Naive thymus-derived CD4-positive, alpha-beta T cell (primary cell): Measurements from ENCODE around the gene LMTK2. TPM values are rescaled to one million over a fixed set of nuclear protein-coding genes. Genes with fewer than 3 reads are reported as not detected.

Experiments used
- ATAC-seq: fragments of 150-1000 bp; cut with Tn5 transposase; 2 replicates; pipeline ENCODE4 v1.10.0; 2021; ENCODE audit warnings: mild to moderate bottlenecking, moderate library complexity
- CTCF ChIA-PET: fragments of 350-600 bp; sonication (Branson Sonifier 250); formaldehyde crosslinking; loops from one replicate; lab custom pipeline; 2021; ENCODE audit warnings: antibody characterized with exemption; lab: Charles Lee
- POLR2A ChIA-PET: fragments of 350-600 bp; sonication (Branson Sonifier 250); formaldehyde crosslinking; loops from one replicate; lab custom pipeline; 2021; ENCODE audit warnings: antibody characterized with exemption, inconsistent platforms; lab: Charles Lee
- DNase-seq, 9 donors: peaks; one replicate each; pipeline versions ENCODE4 v3.0.0 to v3.0.0-alpha.2; 2020 to 2022; ENCODE audit warnings: mixed read lengths in 1 of 9
- H3K27ac ChIP-seq: one replicate; pipeline ENCODE4 v1.7.0; 2013; ENCODE audit warnings: mild to moderate bottlenecking, low read depth, low read length, moderate library complexity
- H3K27me3 ChIP-seq, 2 donors: one replicate each; pipeline ENCODE4 v1.7.0; 2013; ENCODE audit warnings: low read length in 2 of 2, mild to moderate bottlenecking in 2 of 2, moderate library complexity in 2 of 2; ENCODE audit not compliant: control insufficient read depth in 2 of 2, insufficient read depth in 2 of 2
- H3K36me3 ChIP-seq, 3 experiments: 1 replicate in 2 of 3; 2 replicates in 1 of 3; pipeline ENCODE4 v1.7.0; 2013; ENCODE audit warnings: low read length in 3 of 3, mild to moderate bottlenecking in 3 of 3, moderate library complexity in 1 of 3; ENCODE audit not compliant: insufficient read depth in 3 of 3, control insufficient read depth in 2 of 3
- H3K4me1 ChIP-seq, 2 donors: one replicate each; pipeline ENCODE4 v1.7.0; 2013; ENCODE audit warnings: low read length in 2 of 2, mild to moderate bottlenecking in 2 of 2, moderate library complexity in 1 of 2; ENCODE audit not compliant: control insufficient read depth in 2 of 2, insufficient read depth in 2 of 2
- H3K4me3 ChIP-seq: 2 replicates; pipeline ENCODE4 v1.7.0; 2013; ENCODE audit warnings: mild to moderate bottlenecking, low read length
- H3K9me3 ChIP-seq, 3 experiments: 1 replicate in 2 of 3; 2 replicates in 1 of 3; pipeline ENCODE4 v1.7.0; 2013; ENCODE audit warnings: low read length in 3 of 3; ENCODE audit not compliant: control insufficient read depth in 2 of 3
- H3K27ac Mint-ChIP-seq, 9 donors: one replicate each; pipeline ENCODE4 v1.8.0; 2020 to 2022; ENCODE audit warnings: mixed read lengths in 9 of 9, mild to moderate bottlenecking in 8 of 9, moderate library complexity in 5 of 9, inconsistent platforms in 2 of 9
- H3K27me3 Mint-ChIP-seq, 5 donors: one replicate each; pipeline ENCODE4 v1.8.0; 2021 to 2022; ENCODE audit warnings: mixed read lengths in 5 of 5, mild to moderate bottlenecking in 1 of 5
- H3K36me3 Mint-ChIP-seq, 5 donors: one replicate each; pipeline ENCODE4 v1.8.0; 2020 to 2022; ENCODE audit warnings: mixed read lengths in 5 of 5, mild to moderate bottlenecking in 3 of 5, inconsistent platforms in 1 of 5
- H3K4me1 Mint-ChIP-seq, 7 donors: one replicate each; pipeline ENCODE4 v1.8.0; 2020 to 2022; ENCODE audit warnings: mixed read lengths in 7 of 7, mild to moderate bottlenecking in 3 of 7, inconsistent platforms in 1 of 7
- H3K4me3 Mint-ChIP-seq, 10 donors: one replicate each; pipeline ENCODE4 v1.8.0; 2020 to 2022; ENCODE audit warnings: mild to moderate bottlenecking in 10 of 10, mixed read lengths in 10 of 10, moderate library complexity in 6 of 10, inconsistent platforms in 2 of 10
- H3K9me3 Mint-ChIP-seq, 11 donors: one replicate each; pipeline ENCODE4 v1.8.0; 2020 to 2022; ENCODE audit warnings: mixed read lengths in 11 of 11, mild to moderate bottlenecking in 4 of 11, inconsistent platforms in 1 of 11, moderate library complexity in 1 of 11
- intact Hi-C, 2 donors: fragments of 100-400 bp; cut with micrococcal nuclease; formaldehyde crosslinking; loops; one replicate each; pipeline ENCODE4 v1.15.1; 2023
- polyA plus RNA-seq, 2 donors: library from polyadenylated mRNA; unstranded; fragments of 300-500 nt; fragmentation: Illumina TruSeq; gene quantifications; one replicate each; pipeline ENCODE4 v1.2.3, GENCODE V29; 2021
- total RNA-seq, 6 experiments: library from RNA in 5 of 6; stranded (reverse) in 5 of 6; gene quantifications; 1 replicate in 5 of 6; 2 replicates in 1 of 6; pipeline ENCODE4 v1.2.3 and lab custom pipeline; 2021 to 2026

Gene LMTK2
- total and polyA plus RNA-seq, 7 experiments from 2014 or later = 2.2 to 29.1 (median 18.1) TPM

DNA sequence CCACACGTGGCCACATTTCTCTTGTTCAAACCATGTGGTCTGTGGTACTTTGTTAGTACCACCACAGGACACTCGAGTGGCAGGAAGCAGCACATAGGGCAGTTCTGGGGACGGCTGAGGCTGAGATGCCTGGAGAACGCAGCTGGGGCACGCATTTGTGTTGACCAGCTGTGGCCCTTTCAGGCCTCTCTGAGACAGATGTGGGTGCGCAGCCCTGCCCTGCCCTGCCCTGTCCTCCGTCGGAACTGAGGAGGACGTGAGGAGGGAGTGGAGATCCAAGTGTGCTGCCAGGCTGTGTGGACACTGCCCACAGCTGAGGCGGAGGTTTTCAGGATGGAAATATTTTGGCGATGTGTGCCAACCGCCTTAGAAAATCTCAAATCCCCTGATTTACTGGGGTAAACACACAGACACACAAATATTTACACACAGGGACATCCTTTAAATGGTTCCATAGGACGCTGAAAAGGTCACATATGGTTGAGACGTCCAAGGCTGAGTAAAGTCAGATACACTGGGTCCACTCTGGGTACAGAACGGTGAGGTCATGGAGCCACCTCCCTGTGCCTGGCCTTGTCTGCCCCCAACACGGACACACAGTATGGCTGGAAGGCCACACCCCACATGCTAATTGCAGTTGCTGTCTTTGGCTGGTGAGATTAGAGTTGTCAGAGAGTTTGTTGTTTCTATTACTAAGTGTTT, 119.4 kb downstream of the LMTK2 start:
- Histone ChIP-seq H3K4me3 (no peak overlapping the region), H3K9me3 (no peaks in the 10 kb centered on the region), H3K27ac (no peak overlapping the region), H3K36me3 (peaks cover 0 to 97% (median 17%) of the 10 kb centered on the region in 3 experiments), H3K4me1 (no peaks in the 10 kb centered on the region), H3K27me3 (no peaks in the 10 kb centered on the region)
- H3K36me3 Mint-ChIP-seq = peaks cover 0 to 20% (median 4%) of the 10 kb centered on the region in 5 donors
- CTCF ChIA-PET = no interaction called here
- ATAC-seq (no peak), DNase-seq (no peak)
- peaks cover 0 to 4% (median 0%) of the 10 kb centered on the region in 7 donors for H3K4me1 Mint-ChIP-seq
- H3K27ac Mint-ChIP-seq = peak overlapping the region in 3 of 9 donors; percentile 6 to 54 (median 31)
- no peaks in the 10 kb centered on the region for H3K27me3 Mint-ChIP-seq
- intact Hi-C loops = no loop called here
- no peak overlapping the region for H3K4me3 Mint-ChIP-seq
- POLR2A ChIA-PET = no interaction called here
- H3K9me3 Mint-ChIP-seq = no peaks in the 10 kb centered on the region

DNA sequence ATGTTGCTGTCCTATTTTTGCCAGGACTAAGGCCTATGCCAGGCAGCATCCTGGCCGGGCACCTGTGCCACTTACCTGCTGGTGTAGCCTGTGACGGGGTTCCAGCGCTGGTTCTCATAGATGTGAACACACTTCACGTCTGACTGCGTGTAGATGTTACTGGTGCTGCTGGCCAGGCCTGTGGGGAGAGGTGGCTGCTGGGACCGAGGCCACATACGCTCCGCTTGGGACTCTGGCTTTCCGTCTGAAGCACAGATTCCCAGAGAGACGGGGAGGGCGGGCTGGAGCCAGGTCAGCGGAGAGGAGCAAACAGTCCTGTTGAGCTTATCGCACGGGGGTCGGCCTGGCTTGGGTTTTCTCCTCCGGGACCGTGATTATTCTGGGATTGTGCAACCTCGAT, 121.3 kb downstream of the LMTK2 start:
- POLR2A ChIA-PET = interaction anchor here (0.5 to 0.6 kb wide), 2 partner anchors 52 to 55 kb away, joined by 3 to 4 read pairs; no protein-coding TSS in a partner anchor
- Histone ChIP-seq H3K36me3 (peaks cover 0 to 97% (median 14%) of the 10 kb centered on the region in 3 experiments), H3K27ac (no peak overlapping the region), H3K4me1 (no peaks in the 10 kb centered on the region), H3K27me3 (no peaks in the 10 kb centered on the region), H3K9me3 (no peaks in the 10 kb centered on the region), H3K4me3 (no peak overlapping the region)
- H3K27me3 Mint-ChIP-seq = no peaks in the 10 kb centered on the region
- CTCF ChIA-PET = no interaction called here
- intact Hi-C loops = no loop called here
- H3K36me3 Mint-ChIP-seq = peaks cover 0 to 17% (median 4%) of the 10 kb centered on the region in 5 donors
- H3K4me1 Mint-ChIP-seq = peaks cover 0 to 4% (median 0%) of the 10 kb centered on the region in 7 donors
- peak overlapping the region in 3 of 9 donors; percentile 38 to 81 (median 64) for H3K27ac Mint-ChIP-seq
- ATAC-seq (no peak), DNase-seq (no peak)
- no peaks in the 10 kb centered on the region for H3K9me3 Mint-ChIP-seq
- H3K4me3 Mint-ChIP-seq = no peak overlapping the region

DNA sequence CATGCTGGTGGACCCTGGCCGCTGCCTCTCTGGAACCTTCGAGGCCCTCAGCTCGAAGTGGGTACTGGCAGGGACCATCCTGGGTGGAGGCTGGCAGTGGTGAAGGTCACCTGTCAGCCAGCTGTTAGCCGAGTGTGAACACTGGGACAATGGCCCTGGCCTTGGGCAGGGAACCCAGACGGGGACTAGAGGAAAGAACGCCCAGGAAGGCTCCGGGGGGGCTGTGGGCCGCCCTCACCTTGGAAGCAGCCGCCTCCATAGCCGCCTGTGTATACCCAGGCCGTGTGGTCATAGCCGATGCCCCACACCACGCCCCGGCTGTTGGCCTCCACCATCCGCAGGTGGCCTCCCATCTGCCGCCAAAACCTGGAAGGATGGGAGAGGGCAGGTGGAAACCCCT, 122.1 kb downstream of the LMTK2 start:
- H3K36me3 ChIP-seq = peaks cover 0 to 99% (median 17%) of the 10 kb centered on the region in 3 experiments

DNA sequence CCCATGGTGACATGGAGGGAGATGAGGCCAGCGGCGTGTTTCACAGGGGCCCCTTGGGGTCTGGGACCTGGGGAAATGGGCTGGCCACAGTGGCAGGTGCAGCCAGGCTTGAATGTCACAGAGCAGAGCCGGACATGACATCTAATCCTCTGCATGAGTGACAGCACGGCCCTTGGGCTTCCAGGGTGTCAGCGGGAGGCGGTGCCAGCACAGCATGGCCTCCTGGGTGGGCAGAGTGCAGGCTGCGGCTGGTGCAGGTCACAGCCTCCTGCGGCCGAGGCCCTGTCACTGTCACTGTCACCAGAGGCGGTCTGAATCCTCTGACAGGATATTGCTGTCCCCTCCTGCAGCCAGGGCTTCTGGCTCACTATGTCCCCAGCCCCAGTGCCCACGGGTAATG, 122.8 kb downstream of the LMTK2 start:
- Histone ChIP-seq H3K36me3 (peaks cover 0 to 99% (median 19%) of the 10 kb centered on the region in 3 experiments), H3K4me3 (no peak overlapping the region), H3K27me3 (no peaks in the 10 kb centered on the region), H3K9me3 (no peaks in the 10 kb centered on the region), H3K4me1 (no peaks in the 10 kb centered on the region), H3K27ac (no peak overlapping the region)
- peaks cover 0 to 23% (median 5%) of the 10 kb centered on the region in 5 donors for H3K36me3 Mint-ChIP-seq
- no peaks in the 10 kb centered on the region for H3K9me3 Mint-ChIP-seq
- no peak for ATAC-seq
- H3K27ac Mint-ChIP-seq = no peak overlapping the region
- ChIA-PET POLR2A (no interaction called here), CTCF (no interaction called here)
- peaks cover 0 to 4% (median 0%) of the 10 kb centered on the region in 7 donors for H3K4me1 Mint-ChIP-seq
- H3K27me3 Mint-ChIP-seq = no peaks in the 10 kb centered on the region
- no peak for DNase-seq
- intact Hi-C loops = no loop called here
- no peak overlapping the region for H3K4me3 Mint-ChIP-seq

More for the DNA sequence above, 122.1 kb downstream of the LMTK2 start:
- intact Hi-C loops = no loop called here
- Histone ChIP-seq H3K9me3 (no peaks in the 10 kb centered on the region), H3K4me3 (no peak overlapping the region), H3K27ac (no peak overlapping the region), H3K27me3 (no peaks in the 10 kb centered on the region), H3K4me1 (no peaks in the 10 kb centered on the region)
- Mint-ChIP-seq H3K9me3 (no peaks in the 10 kb centered on the region), H3K36me3 (peaks cover 0 to 18% (median 4%) of the 10 kb centered on the region in 5 donors), H3K4me3 (no peak overlapping the region), H3K27ac (no peak overlapping the region), H3K4me1 (peaks cover 0 to 4% (median 0%) of the 10 kb centered on the region in 7 donors), H3K27me3 (no peaks in the 10 kb centered on the region)
- ChIA-PET CTCF (no interaction called here), POLR2A (no interaction called here)
- DNase-seq (no peak), ATAC-seq (no peak)

DNA sequence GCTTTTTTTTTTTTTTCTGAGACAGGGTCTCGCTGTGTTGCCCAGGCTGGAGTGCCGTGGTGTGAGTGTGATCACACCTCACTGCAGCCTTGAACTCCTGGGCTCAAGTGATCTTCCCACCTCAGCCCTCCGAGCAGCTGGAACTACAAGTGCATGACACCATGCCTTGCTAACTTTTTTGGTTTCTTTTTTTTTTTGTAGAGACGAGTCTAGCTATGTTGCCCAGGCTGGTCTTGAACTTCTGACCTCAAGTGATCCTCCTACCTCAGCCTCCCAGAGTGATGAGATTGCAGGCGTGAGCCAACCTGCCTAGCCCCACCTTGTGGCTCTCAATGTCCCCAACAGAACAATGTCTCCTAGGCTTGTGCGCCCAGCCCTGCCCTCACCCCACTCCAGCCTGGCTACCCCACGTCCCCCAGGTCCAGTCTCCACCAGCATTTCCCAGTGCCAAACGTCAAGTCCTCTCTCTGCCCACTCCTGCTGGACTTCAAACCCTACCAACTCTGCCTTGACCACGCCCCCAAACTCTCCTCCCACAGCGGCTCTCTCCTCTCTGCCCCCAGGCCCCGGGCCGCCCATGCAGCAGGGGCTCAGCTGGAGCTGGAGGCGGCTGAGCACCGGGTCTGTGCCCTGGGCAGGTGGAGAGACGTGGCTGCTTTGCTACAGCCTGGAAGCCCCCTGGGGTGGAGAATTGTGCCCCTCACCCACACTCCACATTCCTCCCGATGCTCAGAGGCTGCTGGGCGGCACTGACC, 123.5 kb downstream of the LMTK2 start:
- H3K27me3 ChIP-seq = no peaks in the 10 kb centered on the region
- H3K9me3 ChIP-seq = no peaks in the 10 kb centered on the region
- H3K9me3 Mint-ChIP-seq = no peaks in the 10 kb centered on the region
- H3K36me3 Mint-ChIP-seq = peaks cover 0 to 30% (median 6%) of the 10 kb centered on the region in 5 donors
- H3K27ac Mint-ChIP-seq = peak overlapping the region in 1 of 9 donors; percentile 62
- H3K4me3 Mint-ChIP-seq = no peak overlapping the region
- no peaks in the 10 kb centered on the region for H3K4me1 ChIP-seq
- no peaks in the 10 kb centered on the region for H3K27me3 Mint-ChIP-seq
- H3K27ac ChIP-seq = no peak overlapping the region
- ChIA-PET CTCF (no interaction called here), POLR2A (no interaction called here)
- H3K4me3 ChIP-seq = no peak overlapping the region
- H3K36me3 ChIP-seq = peaks cover 0 to 97% (median 19%) of the 10 kb centered on the region in 3 experiments
- DNase-seq (no peak), ATAC-seq (no peak)
- H3K4me1 Mint-ChIP-seq = peaks cover 0 to 7% (median 0%) of the 10 kb centered on the region in 7 donors
- intact Hi-C loops = no loop called here

DNA sequence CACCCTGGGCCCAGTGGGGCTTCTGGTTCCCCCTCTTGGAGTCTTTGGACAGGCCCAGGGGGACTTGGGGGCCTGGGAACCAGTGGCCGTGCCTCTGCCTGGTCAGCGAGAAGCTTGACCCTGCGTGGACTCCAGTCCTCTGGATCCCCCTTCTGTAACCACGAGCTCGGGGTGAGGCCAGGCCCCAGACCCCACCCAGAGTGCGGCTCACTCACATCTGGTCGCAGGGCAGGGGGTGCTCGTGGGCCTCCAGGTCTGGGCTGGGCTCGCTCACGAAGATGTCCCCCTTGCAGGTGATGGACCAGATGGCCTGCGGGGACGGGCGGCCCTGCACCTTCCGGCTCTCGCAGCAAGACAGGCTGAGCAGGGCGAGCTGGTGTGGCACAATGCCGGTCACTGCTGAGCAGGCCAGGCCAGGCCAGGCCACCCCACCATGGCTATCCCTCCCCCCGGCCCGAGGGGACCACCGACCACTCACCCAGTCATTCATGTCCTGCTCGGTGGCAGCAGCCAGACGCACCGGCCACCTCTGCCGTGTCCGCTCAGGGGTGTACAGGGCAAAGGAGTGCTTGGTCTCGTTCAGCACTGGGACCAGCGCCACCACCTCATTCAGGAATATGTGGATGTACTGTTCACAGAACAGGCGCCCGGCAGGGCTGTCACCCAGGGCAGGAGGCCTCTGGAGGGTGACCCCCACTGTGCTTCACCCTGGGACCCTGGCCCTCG, 124.2 kb downstream of the LMTK2 start:
- ATAC-seq (peak; percentile 8), DNase-seq (no peak)
- Histone ChIP-seq H3K36me3 (peaks cover 0 to 91% (median 20%) of the 10 kb centered on the region in 3 experiments), H3K27ac (no peak overlapping the region), H3K9me3 (no peaks in the 10 kb centered on the region), H3K4me1 (no peaks in the 10 kb centered on the region), H3K27me3 (no peaks in the 10 kb centered on the region), H3K4me3 (no peak overlapping the region)
- H3K4me3 Mint-ChIP-seq = no peak overlapping the region
- peaks cover 0 to 7% (median 0%) of the 10 kb centered on the region in 7 donors for H3K4me1 Mint-ChIP-seq
- intact Hi-C loops = no loop called here
- peaks cover 0 to 25% (median 6%) of the 10 kb centered on the region in 5 donors for H3K36me3 Mint-ChIP-seq
- no peaks in the 10 kb centered on the region for H3K9me3 Mint-ChIP-seq
- no peak overlapping the region for H3K27ac Mint-ChIP-seq
- H3K27me3 Mint-ChIP-seq = no peaks in the 10 kb centered on the region
- POLR2A ChIA-PET = no interaction called here
- CTCF ChIA-PET = no interaction called here
